SU-DHL-6 (cell line): ENCODE data around the gene FGF19.
"Not testable (repeated sequence)": the region's sequence is repeated elsewhere in the genome, so short reads cannot be mapped to it uniquely, and the experiment has no call there.

Source experiments
- H2AFZ ChIP-seq: fragments of 200-600 bp; sonication (generic); 2 replicates; pipeline ENCODE4 v1.6.1; 2014; ENCODE audit warnings: low read depth, mild to moderate bottlenecking, moderate library complexity, mixed read lengths, antibody characterized with exemption, low read length; ENCODE audit not compliant: severe bottlenecking
- H3F3A ChIP-seq: fragments of 200-600 bp; shearing (Covaris generic); 2 replicates; pipeline ENCODE4 v1.6.0; 2016; ENCODE audit warnings: antibody characterized with exemption, mild to moderate bottlenecking; ENCODE audit not compliant: insufficient read depth
- H3K27ac ChIP-seq: fragments of 200-600 bp; sonication (generic); 2 replicates; pipeline ENCODE4 v1.5.1; 2016; ENCODE audit warnings: low read depth, mild to moderate bottlenecking, low read length, moderate library complexity, mixed read lengths
- H3K27me3 ChIP-seq: fragments of 200-600 bp; sonication (generic), shearing (Covaris generic); 2 replicates; pipeline ENCODE4 v1.6.0; 2014; ENCODE audit warnings: mild to moderate bottlenecking, low read length
- H3K36me3 ChIP-seq: fragments of 200-600 bp; sonication (generic); 2 replicates; pipeline ENCODE4 v1.6.1; 2014; ENCODE audit warnings: mild to moderate bottlenecking, low read length, mixed read lengths
- H3K4me2 ChIP-seq: fragments of 300-600, 200-600 bp; shearing (Covaris generic), sonication (generic); 2 replicates; pipeline ENCODE4 v1.6.0; 2014; ENCODE audit warnings: low read length, low read depth, mild to moderate bottlenecking; ENCODE audit not compliant: poor library complexity, severe bottlenecking
- H3K4me3 ChIP-seq: fragments of 200-600 bp; sonication (generic); 2 replicates; pipeline ENCODE4 v1.5.1; 2014; ENCODE audit warnings: antibody characterized with exemption, low read length, mild to moderate bottlenecking, mixed read lengths; ENCODE audit not compliant: insufficient read depth, poor library complexity, severe bottlenecking
- H3K79me2 ChIP-seq: fragments of 200-600 bp; sonication (generic); 2 replicates; pipeline ENCODE4 v1.6.1; 2014; ENCODE audit warnings: mild to moderate bottlenecking, low read length, moderate library complexity; ENCODE audit not compliant: insufficient read depth
- H3K9ac ChIP-seq: fragments of 200-600 bp; sonication (generic); 2 replicates; pipeline ENCODE4 v1.7.0; 2014; ENCODE audit warnings: mild to moderate bottlenecking, low read length
- H3K9me2 ChIP-seq: fragments of 200-600 bp; sonication (generic); replicated peaks from 2 replicates; pipeline ENCODE4 v1.6.1; 2014; ENCODE audit warnings: low read length; ENCODE audit not compliant: insufficient read depth
- H3K9me3 ChIP-seq: fragments of 200-600 bp; sonication (generic); 2 replicates; pipeline ENCODE4 v1.6.1; 2014; ENCODE audit warnings: low read length, mixed read lengths; ENCODE audit not compliant: insufficient read depth
- H4K20me1 ChIP-seq: fragments of 200-600 bp; sonication (generic); 2 replicates; pipeline ENCODE4 v1.6.1; 2014; ENCODE audit warnings: low read depth, mild to moderate bottlenecking, antibody characterized with exemption, low read length, moderate library complexity, mixed read lengths
- EZH2phosphoT487 ChIP-seq: fragments of 200-600 bp; sonication (generic), shearing (Covaris generic); conservative IDR thresholded peaks from 2 replicates; pipeline ENCODE4 v1.6.1; 2018; ENCODE audit warnings: mild to moderate bottlenecking, antibody characterized with exemption, low read length, moderate library complexity, mixed read lengths
- TF ChIP-seq, protein P1 (sequence below): fragments of 200-600 bp; sonication (generic); IDR thresholded peaks from one replicate; pipeline ENCODE4 v1.5.1; 2017; ENCODE audit warnings: antibody characterized with exemption, mild to moderate bottlenecking, low read length, moderate library complexity; ENCODE audit not compliant: insufficient read depth, poor library complexity, severe bottlenecking

Gene FGF19

DNA sequence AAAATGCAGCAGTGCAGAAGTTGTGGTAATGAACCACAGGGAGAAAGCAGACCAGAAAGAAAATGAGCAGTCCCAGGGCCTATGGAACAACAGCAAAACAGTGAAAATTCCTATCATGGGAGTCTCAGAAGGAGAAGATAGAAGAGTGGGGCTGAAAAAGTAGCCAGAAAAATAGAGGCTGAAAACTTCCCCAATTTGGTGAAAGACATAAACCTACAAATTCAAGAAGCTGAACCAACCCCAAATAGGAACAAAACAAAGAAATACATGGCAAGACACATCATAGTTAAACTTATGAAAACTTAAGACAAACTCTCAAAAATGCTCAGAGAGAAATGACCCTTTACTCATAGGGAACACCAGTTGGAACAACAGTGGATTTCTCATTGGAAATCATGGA, 11.4 kb downstream of the FGF19 start:
- Histone ChIP-seq H3K4me3 (no peak overlapping the region), H3K27me3 (no peaks in the 10 kb centered on the region), H3K36me3 (no peaks in the 10 kb centered on the region), H3K9me2 (no peaks in the 10 kb centered on the region), H3K27ac (no peak overlapping the region), H3F3A (no peaks in the 10 kb centered on the region), H3K9ac (no peak overlapping the region), H3K79me2 (no peaks in the 10 kb centered on the region), H3K4me2 (no peak overlapping the region), H4K20me1 (no peaks in the 10 kb centered on the region), H3K9me3 (no peaks in the 10 kb centered on the region), H2AFZ (no peak overlapping the region)
- TF ChIP-seq EZH2phosphoT487 = no peak
- TF ChIP-seq, protein P1, sequence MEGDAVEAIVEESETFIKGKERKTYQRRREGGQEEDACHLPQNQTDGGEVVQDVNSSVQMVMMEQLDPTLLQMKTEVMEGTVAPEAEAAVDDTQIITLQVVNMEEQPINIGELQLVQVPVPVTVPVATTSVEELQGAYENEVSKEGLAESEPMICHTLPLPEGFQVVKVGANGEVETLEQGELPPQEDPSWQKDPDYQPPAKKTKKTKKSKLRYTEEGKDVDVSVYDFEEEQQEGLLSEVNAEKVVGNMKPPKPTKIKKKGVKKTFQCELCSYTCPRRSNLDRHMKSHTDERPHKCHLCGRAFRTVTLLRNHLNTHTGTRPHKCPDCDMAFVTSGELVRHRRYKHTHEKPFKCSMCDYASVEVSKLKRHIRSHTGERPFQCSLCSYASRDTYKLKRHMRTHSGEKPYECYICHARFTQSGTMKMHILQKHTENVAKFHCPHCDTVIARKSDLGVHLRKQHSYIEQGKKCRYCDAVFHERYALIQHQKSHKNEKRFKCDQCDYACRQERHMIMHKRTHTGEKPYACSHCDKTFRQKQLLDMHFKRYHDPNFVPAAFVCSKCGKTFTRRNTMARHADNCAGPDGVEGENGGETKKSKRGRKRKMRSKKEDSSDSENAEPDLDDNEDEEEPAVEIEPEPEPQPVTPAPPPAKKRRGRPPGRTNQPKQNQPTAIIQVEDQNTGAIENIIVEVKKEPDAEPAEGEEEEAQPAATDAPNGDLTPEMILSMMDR = no peak

DNA sequence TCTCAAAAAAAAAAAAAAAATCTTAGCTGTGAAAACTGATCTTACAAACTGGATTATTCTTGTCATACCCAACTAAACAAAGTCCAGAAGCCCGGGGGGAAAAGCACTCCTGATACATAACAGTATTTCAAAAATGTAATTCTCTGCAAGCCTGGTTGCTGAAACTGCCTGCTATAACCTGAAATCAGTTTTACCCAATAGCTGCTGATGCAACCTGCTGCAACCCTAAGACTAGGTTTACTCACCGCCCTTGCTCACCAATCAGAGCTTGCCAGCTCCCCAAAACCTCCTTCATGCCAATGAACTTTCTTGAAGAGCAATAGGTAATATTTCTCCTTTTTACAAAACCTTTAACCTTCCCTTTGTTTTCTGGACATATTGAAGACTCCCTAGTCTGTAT, 12.4 kb downstream of the FGF19 start:
- Histone ChIP-seq H4K20me1 (no peaks in the 10 kb centered on the region), H3K79me2 (no peaks in the 10 kb centered on the region), H3K9me2 (no peaks in the 10 kb centered on the region), H2AFZ (no peak overlapping the region), H3K27me3 (no peaks in the 10 kb centered on the region), H3K27ac (no peak overlapping the region), H3K4me2 (no peak overlapping the region), H3F3A (no peaks in the 10 kb centered on the region), H3K36me3 (no peaks in the 10 kb centered on the region), H3K9ac (no peak overlapping the region), H3K4me3 (no peak overlapping the region), H3K9me3 (no peaks in the 10 kb centered on the region)
- TF ChIP-seq, protein P1 = no peak
- no peak for TF ChIP-seq EZH2phosphoT487

DNA sequence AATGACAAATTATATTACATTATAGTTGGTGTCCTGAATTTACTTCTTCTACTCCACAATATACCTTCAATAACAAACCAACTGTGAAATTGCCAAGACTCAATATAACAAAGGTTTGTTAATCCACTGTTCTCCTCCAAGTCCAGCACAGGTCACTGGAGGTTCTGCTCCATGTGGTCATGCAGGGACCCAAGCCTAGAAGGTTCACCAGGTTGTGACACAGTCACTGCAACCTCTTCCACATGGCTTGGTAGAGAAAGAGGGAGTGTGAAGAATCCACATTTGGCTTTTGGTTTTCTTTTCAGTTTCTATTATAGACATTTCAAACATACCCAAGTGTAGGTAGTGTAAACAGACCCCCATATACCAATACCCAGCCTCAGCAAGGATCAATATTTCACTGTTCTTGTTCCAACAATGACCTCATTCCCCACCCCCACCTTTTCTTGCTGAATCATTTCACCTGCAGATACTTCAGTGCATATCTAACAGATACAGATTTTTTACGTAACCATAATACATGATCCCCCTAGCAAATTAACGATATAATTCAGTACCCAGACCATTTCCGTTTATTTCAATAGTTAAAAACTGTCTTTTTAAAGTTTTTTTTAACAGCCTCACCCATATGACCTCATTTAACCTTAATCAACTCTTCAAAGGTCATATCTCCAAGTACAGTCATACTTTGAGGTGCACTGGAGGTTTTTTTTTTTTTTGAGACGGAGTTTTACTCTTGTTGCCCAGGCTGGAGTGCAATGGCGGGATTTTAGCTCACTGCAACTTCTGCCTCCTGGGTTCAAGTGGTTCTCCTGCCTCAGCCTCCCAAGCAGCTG, 14.1 kb downstream of the FGF19 start:
- Histone ChIP-seq H3K9me2 (no peaks in the 10 kb centered on the region), H3F3A (no peaks in the 10 kb centered on the region), H3K9ac (no peak overlapping the region), H3K4me2 (no peak overlapping the region), H3K9me3 (no peaks in the 10 kb centered on the region), H4K20me1 (no peaks in the 10 kb centered on the region), H3K4me3 (no peak overlapping the region), H3K36me3 (no peaks in the 10 kb centered on the region), H2AFZ (no peak overlapping the region), H3K79me2 (no peaks in the 10 kb centered on the region), H3K27me3 (no peaks in the 10 kb centered on the region), H3K27ac (no peak overlapping the region)
- no peak for TF ChIP-seq EZH2phosphoT487
- TF ChIP-seq, protein P1 = no peak

DNA sequence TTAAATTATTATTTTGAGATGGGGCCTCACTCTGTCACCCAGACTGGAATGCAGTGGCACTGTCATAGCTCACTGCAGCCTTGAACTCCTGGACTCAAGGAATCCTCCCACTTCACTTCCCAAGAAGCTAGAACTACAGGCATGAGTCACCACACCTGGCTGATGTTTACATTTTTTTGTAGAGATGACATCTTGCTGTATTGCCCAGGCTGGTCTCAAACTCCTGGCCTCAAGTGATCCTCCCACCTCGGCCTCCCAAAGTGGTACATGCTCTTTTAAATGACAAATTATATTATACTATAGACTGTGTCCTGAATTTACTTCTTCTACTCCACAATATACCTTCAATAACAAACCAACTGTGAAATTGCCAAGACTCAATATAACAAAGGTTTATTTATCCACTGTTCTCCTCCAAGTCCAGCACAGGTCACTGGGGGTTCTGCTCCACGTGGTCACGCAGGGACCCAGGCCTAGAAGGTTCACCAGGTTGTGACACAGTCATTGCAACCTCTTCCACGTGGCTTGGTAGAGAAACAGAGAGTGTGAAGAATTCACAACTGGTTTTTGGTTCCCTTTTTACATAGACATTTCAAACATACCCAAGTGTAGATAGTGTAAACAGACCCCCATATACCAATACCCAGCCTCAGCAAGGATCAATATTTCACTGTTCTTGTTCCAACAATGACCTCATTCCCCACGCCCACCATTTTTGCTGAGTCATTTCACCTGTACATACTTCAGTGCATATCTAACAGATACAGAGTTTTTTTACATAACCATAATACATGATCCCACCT, 15.7 kb downstream of the FGF19 start:
- H3K27ac ChIP-seq, H3K9me2 ChIP-seq, H3K4me2 ChIP-seq, H3K9me3 ChIP-seq, H3K4me3 ChIP-seq, H3K27me3 ChIP-seq, H3K9ac ChIP-seq, H3K79me2 ChIP-seq, H2AFZ ChIP-seq, H3K36me3 ChIP-seq, H4K20me1 ChIP-seq, H3F3A ChIP-seq: not testable (repeated sequence)
